Measurements from ENCODE around the gene PACSIN1. TPM values are rescaled to one million over a fixed set of nuclear protein-coding genes. Genes with fewer than 3 reads are reported as not detected.

Gene PACSIN1
- total RNA-seq, 4 donors from 2014 or later: 0.28 TPM; not detected in 3

- no peaks in the 10 kb centered on the region for H3K36me3 ChIP-seq
- intact Hi-C loops (cut with DNase I; ENCODE audit: low total_unique reads): no loop called here
- no peaks in the 10 kb centered on the region for H3K27me3 ChIP-seq
- no peaks in the 10 kb centered on the region for H3K4me1 ChIP-seq
- H3K9me3 ChIP-seq: no peaks in the 10 kb centered on the region
- no peak overlapping the region for H3K27ac ChIP-seq
- no peak overlapping the region for H3K4me3 ChIP-seq
- TF ChIP-seq, protein P1, sequence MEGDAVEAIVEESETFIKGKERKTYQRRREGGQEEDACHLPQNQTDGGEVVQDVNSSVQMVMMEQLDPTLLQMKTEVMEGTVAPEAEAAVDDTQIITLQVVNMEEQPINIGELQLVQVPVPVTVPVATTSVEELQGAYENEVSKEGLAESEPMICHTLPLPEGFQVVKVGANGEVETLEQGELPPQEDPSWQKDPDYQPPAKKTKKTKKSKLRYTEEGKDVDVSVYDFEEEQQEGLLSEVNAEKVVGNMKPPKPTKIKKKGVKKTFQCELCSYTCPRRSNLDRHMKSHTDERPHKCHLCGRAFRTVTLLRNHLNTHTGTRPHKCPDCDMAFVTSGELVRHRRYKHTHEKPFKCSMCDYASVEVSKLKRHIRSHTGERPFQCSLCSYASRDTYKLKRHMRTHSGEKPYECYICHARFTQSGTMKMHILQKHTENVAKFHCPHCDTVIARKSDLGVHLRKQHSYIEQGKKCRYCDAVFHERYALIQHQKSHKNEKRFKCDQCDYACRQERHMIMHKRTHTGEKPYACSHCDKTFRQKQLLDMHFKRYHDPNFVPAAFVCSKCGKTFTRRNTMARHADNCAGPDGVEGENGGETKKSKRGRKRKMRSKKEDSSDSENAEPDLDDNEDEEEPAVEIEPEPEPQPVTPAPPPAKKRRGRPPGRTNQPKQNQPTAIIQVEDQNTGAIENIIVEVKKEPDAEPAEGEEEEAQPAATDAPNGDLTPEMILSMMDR (IDR thresholded peaks at IDR 0.05): no peak
- no peak for TF ChIP-seq POLR2A (IDR thresholded peaks at IDR 0.05)
- DNase-seq: no peak
Measured at GRCh38 chr6:34535199-34535598, 69.3 kb downstream of the PACSIN1 start.

- Histone ChIP-seq H3K27me3 (no peaks in the 10 kb centered on the region), H3K4me1 (no peaks in the 10 kb centered on the region), H3K27ac (no peak overlapping the region), H3K9me3 (no peaks in the 10 kb centered on the region), H3K4me3 (no peak overlapping the region), H3K36me3 (no peaks in the 10 kb centered on the region)
- no peak for TF ChIP-seq POLR2A (IDR thresholded peaks at IDR 0.05)
- TF ChIP-seq, protein P1 (IDR thresholded peaks at IDR 0.05): no peak
- no peak for DNase-seq
- intact Hi-C loops (cut with DNase I; ENCODE audit: low total_unique reads): no loop called here
Measured at GRCh38 chr6:34535646-34536045, 69.8 kb downstream of the PACSIN1 start.

- H3K4me1 ChIP-seq: no peaks in the 10 kb centered on the region
- intact Hi-C loops (cut with DNase I; ENCODE audit: low total_unique reads): no loop called here
- H3K27me3 ChIP-seq: no peaks in the 10 kb centered on the region
- H3K4me3 ChIP-seq: no peak overlapping the region
- no peak for TF ChIP-seq POLR2A (IDR thresholded peaks at IDR 0.05)
- TF ChIP-seq, protein P1 (IDR thresholded peaks at IDR 0.05): no peak
- no peaks in the 10 kb centered on the region for H3K9me3 ChIP-seq
- DNase-seq: no peak
- no peak overlapping the region for H3K27ac ChIP-seq
- no peaks in the 10 kb centered on the region for H3K36me3 ChIP-seq
Measured at GRCh38 chr6:34536251-34536958, 70.5 kb downstream of the PACSIN1 start.

DNA sequence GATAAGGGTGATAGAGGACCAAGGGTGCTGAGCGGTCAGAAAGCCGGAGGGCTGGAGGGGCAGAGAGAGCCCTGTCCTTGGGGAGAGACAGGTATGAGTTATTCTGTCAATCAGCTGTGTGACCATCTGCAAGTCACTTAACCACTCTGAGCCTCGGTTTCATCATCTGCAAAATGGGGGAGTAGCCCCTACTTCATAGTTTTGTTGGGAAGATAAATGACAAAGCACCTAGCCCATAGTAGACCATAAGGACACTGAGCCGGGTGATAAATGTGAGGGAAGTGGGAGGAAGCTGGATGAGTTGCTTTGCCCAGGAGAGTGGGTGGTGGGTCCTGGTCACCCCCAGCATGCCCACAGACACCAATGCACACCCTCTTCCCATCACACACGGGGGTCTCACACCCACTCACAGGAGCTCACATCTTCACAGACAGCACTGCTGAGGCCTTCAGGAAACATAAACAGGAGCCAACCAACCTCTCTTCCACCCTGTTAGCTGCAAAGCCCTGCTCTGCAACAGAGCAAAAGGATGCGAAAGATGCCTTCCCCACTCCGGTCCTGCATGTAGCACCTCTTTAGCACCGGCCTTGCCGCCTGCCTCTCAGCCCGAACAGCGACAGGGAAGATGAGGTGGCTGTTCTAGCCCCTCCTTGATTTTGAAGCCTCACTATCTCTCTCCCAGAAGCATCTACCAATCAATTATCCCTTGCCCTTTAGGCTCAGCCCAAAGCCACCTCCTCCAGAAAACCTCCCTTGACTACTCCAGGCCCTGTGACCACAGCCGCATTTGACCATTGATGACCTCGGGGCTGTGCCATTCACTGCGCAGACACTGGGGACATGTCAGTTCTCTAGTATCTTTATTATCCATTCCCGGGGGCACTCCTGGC is 71.3 kb downstream of the PACSIN1 start:
- no peaks in the 10 kb centered on the region for H3K9me3 ChIP-seq
- TF ChIP-seq, protein P1 (IDR thresholded peaks at IDR 0.05): no peak
- no peak for TF ChIP-seq POLR2A (IDR thresholded peaks at IDR 0.05)
- no peak overlapping the region for H3K27ac ChIP-seq
- intact Hi-C loops (cut with DNase I; ENCODE audit: low total_unique reads): no loop called here
- H3K36me3 ChIP-seq: no peaks in the 10 kb centered on the region
- H3K4me1 ChIP-seq: no peaks in the 10 kb centered on the region
- H3K4me3 ChIP-seq: no peak overlapping the region
- H3K27me3 ChIP-seq: no peaks in the 10 kb centered on the region
- DNase-seq: no peak
